ENCODE data around the gene CX3CL1. TPM values are rescaled to one million over a fixed set of nuclear protein-coding genes. Genes with fewer than 3 reads are reported as not detected.

CX3CL1 gene
- total and polyA plus RNA-seq, 8 donors = 8.6 to 27.8 (median 11.2) TPM

GRCh38 chr16:57357330-57358085 is 14.8 kb upstream of the CX3CL1 start:
- DNase-seq (no peak), ATAC-seq (peak; percentile 71)
- no peak overlapping the region for H3K4me3 ChIP-seq
- intact Hi-C loops (cut with DNase I) = no loop called here
- H3K27me3 ChIP-seq = no peaks in the 10 kb centered on the region
- H3K36me3 ChIP-seq = no peaks in the 10 kb centered on the region
- no peaks in the 10 kb centered on the region for H3K9me3 ChIP-seq
- H3K4me1 ChIP-seq = peaks cover 0 to 13% of the 10 kb centered on the region in 2 donors
- TF ChIP-seq CTCF (IDR thresholded peaks at IDR 0.05) = no peak
- no peak overlapping the region for H3K27ac ChIP-seq

- ATAC-seq = no peak
- TF ChIP-seq CTCF (IDR thresholded peaks at IDR 0.05) = no peak
- H3K4me1 ChIP-seq = peaks cover 0 to 13% of the 10 kb centered on the region in 2 donors
Observed at GRCh38 chr16:57358086-57358420, 14.2 kb upstream of the CX3CL1 start.

GRCh38 chr16:57358527-57359095 is 13.7 kb upstream of the CX3CL1 start, which contains the start of gene CCL22:
CCL22 (plus strand) TSS chr16:57358783; CDS start chr16:57358817, 34 bp downstream.
- Histone ChIP-seq H3K27me3 (no peaks in the 10 kb centered on the region), H3K36me3 (no peaks in the 10 kb centered on the region), H3K9me3 (no peaks in the 10 kb centered on the region), H3K4me1 (peaks cover 0 to 13% of the 10 kb centered on the region in 2 donors), H3K4me3 (no peak within 1 kb of the TSS), H3K27ac (no peak within 1 kb of the TSS)
- intact Hi-C loops (cut with DNase I) = no loop called here
- DNase-seq = no peak
- ATAC-seq = peak; percentile 53
- TF ChIP-seq CTCF (IDR thresholded peaks at IDR 0.05) = no peak

More at GRCh38 chr16:57358086-57358420, 14.2 kb upstream of the CX3CL1 start:
- Histone ChIP-seq H3K4me3 (no peak overlapping the region), H3K27ac (no peak overlapping the region), H3K9me3 (no peaks in the 10 kb centered on the region), H3K27me3 (no peaks in the 10 kb centered on the region), H3K36me3 (no peaks in the 10 kb centered on the region)
- DNase-seq = no peak
- intact Hi-C loops (cut with DNase I) = no loop called here

- no peak for ATAC-seq
- H3K27me3 ChIP-seq = no peaks in the 10 kb centered on the region
- TF ChIP-seq CTCF (IDR thresholded peaks at IDR 0.05) = no peak
- no peak for DNase-seq
- no peak overlapping the region for H3K27ac ChIP-seq
- peaks cover 0 to 13% of the 10 kb centered on the region in 2 donors for H3K4me1 ChIP-seq
- intact Hi-C loops (cut with DNase I) = no loop called here
- no peaks in the 10 kb centered on the region for H3K9me3 ChIP-seq
- H3K36me3 ChIP-seq = no peaks in the 10 kb centered on the region
- no peak overlapping the region for H3K4me3 ChIP-seq
Observed at GRCh38 chr16:57360321-57360935, 11.9 kb upstream of the CX3CL1 start.

DNA sequence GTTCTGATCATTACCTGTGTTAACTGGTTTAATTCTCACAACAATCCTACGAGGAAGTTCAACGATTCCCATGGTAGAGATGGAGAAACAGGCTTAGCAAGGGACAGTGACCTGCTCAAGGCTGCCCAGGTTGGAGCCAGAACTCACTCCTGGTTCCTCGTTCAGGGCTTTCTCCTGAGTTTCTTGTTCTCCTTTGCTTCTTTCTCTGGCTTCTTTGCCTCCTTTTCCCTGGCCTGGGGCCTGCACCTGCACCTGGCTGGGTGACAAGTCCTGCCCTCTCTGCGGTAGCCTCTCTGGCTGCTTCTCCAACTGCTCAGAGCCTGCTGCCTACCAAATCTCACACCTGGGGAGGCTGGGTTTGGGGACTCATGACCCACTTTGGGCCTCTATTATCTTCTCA is 10.9 kb upstream of the CX3CL1 start:
- peaks cover 0 to 17% of the 10 kb centered on the region in 2 donors for H3K4me1 ChIP-seq

More for the DNA sequence above, 10.9 kb upstream of the CX3CL1 start:
- Histone ChIP-seq H3K9me3 (no peaks in the 10 kb centered on the region), H3K4me3 (no peak overlapping the region), H3K27me3 (no peaks in the 10 kb centered on the region), H3K36me3 (no peaks in the 10 kb centered on the region), H3K27ac (no peak overlapping the region)
- no peak for TF ChIP-seq CTCF (IDR thresholded peaks at IDR 0.05)
- ATAC-seq (peak; percentile 60), DNase-seq (peak in 1 of 4 donors; percentile 35)
- intact Hi-C loops (cut with DNase I) = no loop called here
